HepG2 (cell line): ENCODE data around the gene GPR68. TPM values are rescaled to one million over a fixed set of nuclear protein-coding genes. Genes with fewer than 3 reads are reported as not detected.

Experiments used
- ATAC-seq: fragments of 200-7000 bp; cut with Tn5 transposase; 3 replicates; pipeline ENCODE4 v1.9.1; 2020; ENCODE audit warnings: mild to moderate bottlenecking, moderate library complexity
- BruUV-seq: library from RNA; stranded (reverse); fragments of 400-500 nt; replicated peaks from 2 replicates; lab custom pipeline; 2021; lab: Mats Ljungman, UMichigan
- CTCF ChIA-PET: fragments of 300-600 bp; formaldehyde crosslinking; extraction: SDS; loops from one replicate; lab custom pipeline; 2021; ENCODE audit warnings: low total read pairs, inconsistent platforms, low intra/inter-chr PET ratio; lab: Yijun Ruan, JAX
- POLR2A ChIA-PET: fragments of 350-600 bp; sonication (Branson Sonifier 250); formaldehyde crosslinking; loops from one replicate; lab custom pipeline; 2020; ENCODE audit warnings: antibody characterized with exemption, inconsistent platforms; lab: Yijun Ruan, JAX
- DNase-seq: peaks from one replicate; pipeline ENCODE4 v3.0.0-alpha.2; 2015; ENCODE audit warnings: low spot score
- FAIRE-seq: peaks from 3 replicates; lab custom pipeline; 2011; peaks lifted over from hg19 to GRCh38; lab: Jason Lieb, UNC
- H2AFZ ChIP-seq: one replicate; pipeline ENCODE4 v1.6.1; 2011; ENCODE audit warnings: low read length, inconsistent platforms
- H3K27ac ChIP-seq: fragments of 300-600 bp; 3 replicates; pipeline ENCODE4 v1.8.0; 2011; ENCODE audit warnings: mixed run types, mild to moderate bottlenecking, mixed read lengths, low read length, inconsistent platforms; ENCODE audit not compliant: insufficient read depth; ENCODE audit errors: extremely low read length
- H3K27me3 ChIP-seq, 2 experiments: fragments of 200-600 bp in 1 of 2; 2 replicates in 1 of 2; 3 replicates in 1 of 2; pipeline versions ENCODE4 v1.6.0 to v1.8.0; 2011; ENCODE audit warnings: low read length in 2 of 2, mild to moderate bottlenecking in 2 of 2, moderate library complexity in 2 of 2, inconsistent platforms in 1 of 2; ENCODE audit not compliant: insufficient read depth in 2 of 2, control insufficient read depth in 1 of 2
- H3K36me3 ChIP-seq, 2 experiments: fragments of 200-600 bp in 1 of 2; replicated peaks in 1 of 2; 2 replicates in 1 of 2; 3 replicates in 1 of 2; pipeline versions ENCODE4 v1.5.1 to v1.8.0; 2011; ENCODE audit warnings: low read length in 2 of 2, inconsistent platforms in 1 of 2; ENCODE audit not compliant: insufficient read depth in 2 of 2, control insufficient read depth in 1 of 2
- H3K4me1 ChIP-seq: 2 replicates; pipeline ENCODE4 v1.5.1; 2012; ENCODE audit warnings: low read length, inconsistent platforms; ENCODE audit not compliant: insufficient read depth
- H3K4me2 ChIP-seq: 2 replicates; pipeline ENCODE4 v1.6.0; 2011; ENCODE audit warnings: low read depth, low read length, inconsistent platforms
- H3K4me3 ChIP-seq, 3 experiments: fragments of 200-600 bp in 1 of 3; sonication (generic), shearing (Covaris generic) in 1 of 3; replicated peaks in 1 of 3; 2 replicates each; pipeline ENCODE4 v1.5.1; 2011 to 2016; ENCODE audit warnings: low read length in 3 of 3, inconsistent platforms in 2 of 3, low read depth in 2 of 3, mild to moderate bottlenecking in 2 of 3, control low read depth in 1 of 3, mixed read lengths in 1 of 3; ENCODE audit not compliant: insufficient read depth in 1 of 3
- H3K79me2 ChIP-seq: one replicate; pipeline ENCODE4 v1.6.1; 2011; ENCODE audit warnings: low read length, inconsistent platforms; ENCODE audit not compliant: insufficient read depth
- H3K9ac ChIP-seq: 2 replicates; pipeline ENCODE4 v1.6.0; 2011; ENCODE audit warnings: mild to moderate bottlenecking, low read depth, low read length, inconsistent platforms; ENCODE audit not compliant: insufficient read depth
- H3K9me3 ChIP-seq: 2 replicates; pipeline ENCODE4 v1.5.1; 2012; ENCODE audit warnings: mild to moderate bottlenecking, low read length
- H4K20me1 ChIP-seq: 2 replicates; pipeline ENCODE4 v1.6.0; 2011; ENCODE audit warnings: inconsistent platforms, mild to moderate bottlenecking, low read length, moderate library complexity; ENCODE audit not compliant: insufficient read depth
- GATA4 ChIP-seq: sonication (generic); IDR thresholded peaks from 2 replicates; pipeline ENCODE4 v1.6.1; 2016; ENCODE audit warnings: antibody characterized with exemption, low read depth, borderline replicate concordance
- MAFK ChIP-seq, 2 experiments: IDR thresholded peaks in 1 of 2; conservative IDR thresholded peaks in 1 of 2; 2 replicates each; pipeline ENCODE4 v1.6.1; 2011; ENCODE audit warnings: improper control_type of control experiment in 2 of 2, low read length in 2 of 2
- ZFYVE20 ChIP-seq: sonication (generic); formaldehyde crosslinking; IDR thresholded peaks from 2 replicates; pipeline ENCODE4 v1.8.0; 2023; ENCODE audit warnings: low read depth, mild to moderate bottlenecking, moderate library complexity, missing genetic modification reagents, borderline replicate concordance
- ZNF331 ChIP-seq: sonication (generic); formaldehyde crosslinking; IDR thresholded peaks from 2 replicates; pipeline ENCODE4 v1.4.0; 2020; ENCODE audit warnings: missing genetic modification reagents
- WGBS: methylation state at CpG from one replicate; pipeline ENCODE4 v1.1.6; 2017; ENCODE audit warnings: low lambda C conversion rate; 5-methylcytosine and 5-hydroxymethylcytosine counted together
- in situ Hi-C: cut with HindIII; loops from 2 replicates; pipeline ENCODE4 v1.10.0; 2017; ENCODE audit warnings: low pct_unique_long_range_greater_than_20kb; ENCODE audit not compliant: extremely low pct_ligation_motif_present
- intact Hi-C: fragments of 100-400 bp; cut with micrococcal nuclease; formaldehyde crosslinking; loops from one replicate; pipeline ENCODE4 v1.10.0; 2022; ENCODE audit not compliant: unreplicated experiment
- polyA plus RNA-seq, 8 experiments: library from polyadenylated mRNA; depleted of rRNA in 3 of 8; stranded (reverse) in 7 of 8; unstranded in 1 of 8; fragments of >200 nt; fragmentation: Illumina TruSeq in 4 of 8; extraction: Trizol in 4 of 8; gene quantifications; 2 replicates each; pipeline versions ENCODE4 v1.2.1 to v1.2.3, GENCODE V29; 2011 to 2016; ENCODE audit warnings: low read depth in 4 of 8, missing spikeins in 1 of 8, mixed read lengths in 1 of 8; ENCODE audit not compliant: insufficient read depth in 1 of 8
- total RNA-seq, 5 experiments: library from RNA; depleted of rRNA; stranded (reverse); fragments of >200 nt; fragmentation: Illumina TruSeq; extraction: Trizol; gene quantifications; 2 replicates each; pipeline ENCODE4 v1.2.3, GENCODE V29; 2016; ENCODE audit warnings: low read depth in 1 of 5

Gene GPR68
- total and polyA plus RNA-seq, 2 of the 13 experiments (the other 11 are each of a cell fraction or from before 2014, with no cell fraction given): not detected

- TF ChIP-seq ZNF331 (CRISPR knock-in tag): no peak
- TF ChIP-seq, all 625 proteins: peak for 0
- H4K20me1 ChIP-seq: no peaks in the 10 kb centered on the region
- WGBS: 97% methylated on average over 14 of the region's 14 CpGs
- H3K27ac ChIP-seq: no peak overlapping the region
- no TSS peak for BruUV-seq
- H3K9me3 ChIP-seq: no peaks in the 10 kb centered on the region
- no peak for ATAC-seq
- peaks cover 12 to 62% of the 10 kb centered on the region in 2 experiments; a peak in 4 of 5 replicates for H3K36me3 ChIP-seq
- H3K4me3 ChIP-seq: no peak overlapping the region
- no peaks in the 10 kb centered on the region for H3K27me3 ChIP-seq
- DNase-seq: no peak
- H2AFZ ChIP-seq: no peak overlapping the region
- H3K4me1 ChIP-seq: no peaks in the 10 kb centered on the region
- no peak overlapping the region for H3K4me2 ChIP-seq
- no peak for FAIRE-seq
- in situ Hi-C loops: loop anchor here (5.0 to 10.0 kb wide), 2 partner anchors 108 to 380 kb away; no protein-coding TSS in a partner anchor
- intact Hi-C loops: no loop called here
- ChIA-PET POLR2A (no interaction called here), CTCF (interaction anchor here (2.6 kb wide), 1 partner anchor 107 kb away, joined by 29 read pairs; no protein-coding TSS in a partner anchor)
- no peaks in the 10 kb centered on the region for H3K79me2 ChIP-seq
- H3K9ac ChIP-seq: no peak overlapping the region
These were observed 40.5 kb upstream of the GPR68 start for GRCh38 chr14:91284791-91285548.

- CTCF ChIA-PET: no interaction called here
- ATAC-seq (no peak), FAIRE-seq (no peak), DNase-seq (no peak)
- Histone ChIP-seq H3K4me1 (no peaks in the 10 kb centered on the region), H4K20me1 (no peaks in the 10 kb centered on the region), H3K36me3 (peaks cover 13 to 63% of the 10 kb centered on the region in 2 experiments; a peak in 4 of 5 replicates), H2AFZ (no peak overlapping the region), H3K9ac (no peak overlapping the region), H3K4me2 (no peak overlapping the region), H3K4me3 (no peak overlapping the region), H3K27ac (no peak overlapping the region), H3K27me3 (no peaks in the 10 kb centered on the region), H3K9me3 (no peaks in the 10 kb centered on the region), H3K79me2 (no peaks in the 10 kb centered on the region)
- intact Hi-C loops (no loop called here), in situ Hi-C loops (loop anchor here (10.0 kb wide), 1 partner anchor 379 kb away; no protein-coding TSS in a partner anchor)
- POLR2A ChIA-PET: no interaction called here
- no TSS peak for BruUV-seq
- 97% methylated on average over 13 of the region's 13 CpGs for WGBS
- TF ChIP-seq GATA4 (no peak), MAFK (conservative IDR thresholded peaks at IDR 0.05 in 1 of 2, IDR thresholded peaks at IDR 0.05 in 1 of 2; ENCODE audit: low read length in 2 of 2) (peak; percentile 6 to 42; a peak in 2 of 4 replicates), ZFYVE20 (CRISPR knock-in tag) (no peak)
These were observed 39.8 kb upstream of the GPR68 start for GRCh38 chr14:91284146-91284790.
